Stimulated activated memory B cell treated with anti-CD40 and anti-IgM and Interleukin-4, amounts not matched to agents 10 μg/mL and 1 μg/mL and 100 μg/mL, for 72 hours (primary cell): ENCODE data around the gene SCIN.
A peak's percentile ranks its signal among the peaks of the same experiment; 100 is the strongest.

Experiments used
- ATAC-seq: fragments of 150-1000 bp; cut with Tn5 transposase; 2 replicates; pipeline ENCODE4 v1.10.0; 2021
- H3K27ac Mint-ChIP-seq: one replicate; pipeline ENCODE4 v1.8.0; 2022; ENCODE audit warnings: mild to moderate bottlenecking, mixed read lengths
- H3K27me3 Mint-ChIP-seq: one replicate; pipeline ENCODE4 v1.8.0; 2022; ENCODE audit warnings: mixed read lengths
- H3K36me3 Mint-ChIP-seq: one replicate; pipeline ENCODE4 v1.8.0; 2022; ENCODE audit warnings: mixed read lengths
- H3K4me1 Mint-ChIP-seq: one replicate; pipeline ENCODE4 v1.8.0; 2022; ENCODE audit warnings: mixed read lengths
- H3K4me3 Mint-ChIP-seq: one replicate; pipeline ENCODE4 v1.8.0; 2022; ENCODE audit warnings: mild to moderate bottlenecking, moderate library complexity, mixed read lengths
- H3K9me3 Mint-ChIP-seq: one replicate; pipeline ENCODE4 v1.8.0; 2022; ENCODE audit warnings: mixed read lengths

The SCIN gene

GRCh38 chr7:12583176-12583575, 12.7 kb downstream of the SCIN start:
- peaks cover 12% of the 10 kb centered on the region for H3K4me1 Mint-ChIP-seq
- no peaks in the 10 kb centered on the region for H3K9me3 Mint-ChIP-seq
- H3K36me3 Mint-ChIP-seq: no peaks in the 10 kb centered on the region
- no peak overlapping the region for H3K4me3 Mint-ChIP-seq
- no peak overlapping the region for H3K27ac Mint-ChIP-seq
- H3K27me3 Mint-ChIP-seq: no peaks in the 10 kb centered on the region
- no peak for ATAC-seq

DNA sequence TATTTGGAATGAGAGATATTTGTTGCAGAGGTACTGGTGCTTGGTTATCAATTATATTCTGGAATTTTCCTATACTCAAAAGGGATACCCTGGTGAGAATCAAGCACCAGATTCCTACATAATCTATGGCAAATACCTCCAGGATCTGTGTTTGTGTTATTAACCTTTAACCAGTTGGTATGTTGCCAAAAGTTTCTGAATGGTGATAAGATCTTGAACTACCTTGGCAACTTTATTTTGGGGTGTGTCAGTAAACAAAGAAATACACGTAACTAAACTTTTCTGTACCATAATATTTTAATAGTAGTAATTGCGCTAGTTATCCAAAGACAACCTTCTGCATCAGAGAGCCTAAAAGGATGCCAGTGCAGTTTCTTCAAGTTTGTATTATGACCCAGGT, 13.4 kb downstream of the SCIN start:
- ATAC-seq: no peak

DNA sequence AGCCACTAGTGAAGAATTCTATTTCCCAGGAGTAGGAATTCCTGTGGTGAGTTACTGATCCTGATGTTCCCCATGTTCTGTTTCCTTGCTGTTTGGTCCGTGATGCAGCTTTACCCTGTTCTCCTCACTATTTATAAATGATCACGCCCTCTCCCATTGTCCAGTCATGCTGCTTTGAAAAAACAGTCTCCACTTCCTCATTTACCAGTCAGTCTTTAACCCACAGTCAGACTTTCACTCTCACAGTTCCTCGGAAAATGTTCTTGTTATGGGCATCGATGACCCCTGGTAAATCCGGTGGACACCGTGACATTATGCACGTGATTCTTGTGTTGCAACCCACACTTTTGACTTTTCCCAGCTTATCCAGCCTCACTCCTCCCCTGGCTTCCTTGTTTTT, 14.4 kb downstream of the SCIN start:
- Mint-ChIP-seq H3K36me3 (no peaks in the 10 kb centered on the region), H3K9me3 (no peaks in the 10 kb centered on the region), H3K27ac (peak overlapping the region; percentile 75), H3K27me3 (no peaks in the 10 kb centered on the region), H3K4me3 (peak overlapping the region; percentile 34), H3K4me1 (peaks cover 12% of the 10 kb centered on the region)
- peak; percentile 89 for ATAC-seq

More for the DNA sequence above, 13.4 kb downstream of the SCIN start:
- Mint-ChIP-seq H3K4me3 (no peak overlapping the region), H3K27me3 (no peaks in the 10 kb centered on the region), H3K27ac (no peak overlapping the region), H3K4me1 (peaks cover 12% of the 10 kb centered on the region), H3K36me3 (no peaks in the 10 kb centered on the region), H3K9me3 (no peaks in the 10 kb centered on the region)

DNA sequence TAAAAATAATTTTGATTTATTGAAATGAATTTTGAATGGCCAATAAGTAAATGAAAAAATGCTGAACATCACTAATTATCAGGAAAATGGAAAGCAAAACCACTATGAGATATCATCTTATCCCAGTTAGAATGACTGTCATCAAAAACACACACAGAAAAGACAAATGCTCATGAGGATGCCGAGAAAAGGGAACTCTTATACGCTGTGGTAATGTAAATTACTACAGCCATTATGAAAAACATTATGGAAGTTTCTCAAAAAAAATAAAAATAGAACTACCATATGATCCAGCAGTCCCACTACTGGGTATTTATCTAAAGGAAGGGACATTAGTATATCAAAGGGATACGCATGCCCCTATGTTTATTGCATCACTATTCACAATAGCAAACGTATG, 15.8 kb downstream of the SCIN start:
- H3K4me3 Mint-ChIP-seq: no peak overlapping the region
- ATAC-seq: no peak
- H3K4me1 Mint-ChIP-seq: peaks cover 12% of the 10 kb centered on the region
- peak overlapping the region; percentile 75 for H3K27ac Mint-ChIP-seq
- no peaks in the 10 kb centered on the region for H3K27me3 Mint-ChIP-seq
- no peaks in the 10 kb centered on the region for H3K36me3 Mint-ChIP-seq
- no peaks in the 10 kb centered on the region for H3K9me3 Mint-ChIP-seq

DNA sequence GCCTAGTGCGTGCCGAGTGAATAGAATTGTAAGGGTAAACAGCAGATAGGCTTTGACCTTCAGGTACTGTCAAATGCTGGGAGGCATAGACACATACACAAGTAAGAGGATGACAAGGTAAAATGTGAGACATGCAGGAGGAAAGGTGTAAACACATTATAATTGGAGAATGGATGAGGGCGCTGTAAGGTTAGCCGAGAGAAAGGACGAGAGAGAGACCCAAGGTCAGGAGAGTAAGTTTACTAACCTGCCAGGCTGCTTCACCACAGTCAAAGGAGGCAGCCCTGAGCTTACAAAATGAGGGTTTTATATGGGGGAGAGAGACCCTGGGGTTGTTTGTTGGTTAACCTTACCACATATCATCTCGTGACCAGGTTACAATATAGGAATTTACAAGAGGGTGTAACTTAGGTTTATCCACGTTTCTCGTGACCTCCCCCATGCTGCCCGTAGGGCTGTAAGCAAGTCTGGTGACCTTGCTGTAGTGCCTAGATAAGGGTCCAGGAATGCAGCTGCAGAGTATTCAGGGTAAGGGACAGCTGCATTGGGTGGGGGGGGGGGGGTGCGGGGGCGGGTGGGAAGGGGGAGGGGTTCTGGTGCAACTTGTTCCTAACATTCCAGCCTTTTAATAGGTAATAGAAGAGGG, 17.9 kb downstream of the SCIN start:
- Mint-ChIP-seq H3K9me3 (no peaks in the 10 kb centered on the region), H3K27me3 (no peaks in the 10 kb centered on the region), H3K36me3 (no peaks in the 10 kb centered on the region), H3K4me1 (peaks cover 12% of the 10 kb centered on the region), H3K4me3 (no peak overlapping the region), H3K27ac (no peak overlapping the region)
- ATAC-seq: no peak

DNA sequence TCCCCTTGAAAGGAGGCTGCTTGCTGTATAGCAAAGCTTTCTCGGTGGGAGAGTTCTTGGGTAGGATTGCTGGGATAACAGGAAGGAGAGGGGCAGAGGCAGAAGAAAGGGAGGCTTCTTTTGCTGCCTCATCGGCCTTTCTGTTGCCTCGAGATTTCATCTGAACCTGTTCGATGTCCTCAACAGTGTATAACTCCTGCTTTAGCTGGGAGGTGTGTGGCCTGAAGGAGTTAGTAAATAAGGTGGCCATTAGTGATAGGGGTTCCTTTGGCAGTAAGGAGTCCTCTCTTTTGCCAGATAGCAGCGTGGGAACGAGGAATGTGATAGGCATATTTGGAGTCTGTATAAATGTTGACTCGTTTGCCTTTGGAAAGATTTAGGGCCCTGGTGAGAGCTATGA, 20.0 kb downstream of the SCIN start:
- Mint-ChIP-seq H3K4me1 (peaks cover 2% of the 10 kb centered on the region), H3K36me3 (no peaks in the 10 kb centered on the region), H3K9me3 (peaks cover 5% of the 10 kb centered on the region), H3K4me3 (no peak overlapping the region), H3K27ac (no peak overlapping the region), H3K27me3 (peaks cover 11% of the 10 kb centered on the region)
- ATAC-seq: no peak

- H3K4me1 Mint-ChIP-seq: no peaks in the 10 kb centered on the region
- no peak overlapping the region for H3K4me3 Mint-ChIP-seq
- no peaks in the 10 kb centered on the region for H3K36me3 Mint-ChIP-seq
- H3K9me3 Mint-ChIP-seq: peaks cover 5% of the 10 kb centered on the region
- H3K27ac Mint-ChIP-seq: no peak overlapping the region
- ATAC-seq: peak; percentile 27
- peaks cover 11% of the 10 kb centered on the region for H3K27me3 Mint-ChIP-seq
Measured at GRCh38 chr7:12594122-12594897, 23.8 kb downstream of the SCIN start.

DNA sequence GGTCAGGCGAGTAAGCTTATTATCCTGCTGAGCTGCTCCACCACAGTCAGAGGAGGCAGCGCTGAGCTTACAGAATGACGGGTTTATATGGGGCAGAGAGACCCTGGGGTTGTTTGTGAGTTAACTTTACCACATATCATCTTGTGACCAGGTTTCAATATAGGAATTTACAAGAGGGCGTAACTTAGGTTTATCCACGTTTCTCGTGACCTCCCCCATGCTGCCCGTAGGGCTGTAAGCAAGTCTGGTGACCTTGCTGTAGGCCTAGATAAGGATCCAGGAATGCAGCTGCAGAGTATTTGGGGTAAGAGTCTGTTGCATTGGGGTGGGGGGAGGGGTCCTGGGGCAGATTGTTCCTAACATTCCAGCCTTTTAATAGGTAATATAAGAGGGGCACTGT, 24.6 kb downstream of the SCIN start:
- peaks cover 11% of the 10 kb centered on the region for H3K27me3 Mint-ChIP-seq
- H3K27ac Mint-ChIP-seq: no peak overlapping the region
- H3K4me1 Mint-ChIP-seq: no peaks in the 10 kb centered on the region
- no peak overlapping the region for H3K4me3 Mint-ChIP-seq
- peaks cover 5% of the 10 kb centered on the region for H3K9me3 Mint-ChIP-seq
- no peaks in the 10 kb centered on the region for H3K36me3 Mint-ChIP-seq
- ATAC-seq: no peak

- ATAC-seq: no peak
Measured at GRCh38 chr7:12596225-12596790, 25.8 kb downstream of the SCIN start.

GRCh38 chr7:12601302-12601869, 30.9 kb downstream of the SCIN start:
- Mint-ChIP-seq H3K27me3 (no peaks in the 10 kb centered on the region), H3K36me3 (no peaks in the 10 kb centered on the region), H3K27ac (no peak overlapping the region), H3K4me3 (no peak overlapping the region), H3K4me1 (no peaks in the 10 kb centered on the region), H3K9me3 (peaks cover 11% of the 10 kb centered on the region)
- peak; percentile 75 for ATAC-seq

More at GRCh38 chr7:12596225-12596790, 25.8 kb downstream of the SCIN start:
- no peak overlapping the region for H3K4me3 Mint-ChIP-seq
- H3K4me1 Mint-ChIP-seq: no peaks in the 10 kb centered on the region
- H3K27ac Mint-ChIP-seq: no peak overlapping the region
- H3K27me3 Mint-ChIP-seq: peaks cover 11% of the 10 kb centered on the region
- no peaks in the 10 kb centered on the region for H3K36me3 Mint-ChIP-seq
- H3K9me3 Mint-ChIP-seq: peaks cover 5% of the 10 kb centered on the region

DNA sequence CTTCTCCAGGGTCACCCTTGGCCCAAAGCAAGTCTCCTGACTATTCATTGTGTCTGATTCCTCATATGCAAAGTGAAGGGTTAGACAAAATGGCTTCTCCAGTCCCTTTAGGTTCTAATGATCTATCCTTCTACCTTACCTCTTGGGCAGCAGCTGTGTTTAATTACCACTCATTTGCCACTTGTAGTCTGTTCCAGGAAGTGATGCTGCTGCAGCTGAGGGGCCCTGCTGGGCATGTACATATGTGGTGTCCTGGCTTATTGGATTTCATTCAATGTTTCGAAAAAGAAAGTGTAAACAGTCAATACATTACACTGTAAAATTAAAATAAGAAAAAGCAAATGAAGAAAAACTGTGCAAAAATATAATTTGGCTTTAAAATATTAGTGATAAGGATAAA, 36.6 kb downstream of the SCIN start:
- no peak for ATAC-seq
- no peaks in the 10 kb centered on the region for H3K36me3 Mint-ChIP-seq
- no peak overlapping the region for H3K27ac Mint-ChIP-seq
- H3K27me3 Mint-ChIP-seq: no peaks in the 10 kb centered on the region
- H3K4me1 Mint-ChIP-seq: no peaks in the 10 kb centered on the region
- peaks cover 6% of the 10 kb centered on the region for H3K9me3 Mint-ChIP-seq
- H3K4me3 Mint-ChIP-seq: no peak overlapping the region

DNA sequence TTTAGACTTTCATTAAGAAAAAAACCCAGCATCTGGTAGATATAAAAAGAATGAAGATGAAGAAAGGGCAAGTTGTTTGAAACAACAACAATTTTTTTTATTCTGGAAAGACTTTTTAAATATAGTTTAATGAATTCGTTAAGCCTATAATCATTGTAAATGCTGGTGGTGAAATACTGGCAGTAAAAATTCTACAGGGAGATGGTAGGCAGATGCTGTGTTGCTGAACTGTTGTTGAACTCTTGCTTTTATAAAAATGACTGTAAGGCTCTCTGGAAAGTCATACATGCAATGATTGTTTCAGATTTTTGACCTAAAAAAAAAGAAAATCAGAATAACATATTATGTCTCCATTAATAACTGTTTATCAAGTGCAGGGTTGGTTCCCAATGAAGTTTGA, 39.0 kb downstream of the SCIN start:
- no peak overlapping the region for H3K27ac Mint-ChIP-seq
- no peak for ATAC-seq
- no peak overlapping the region for H3K4me3 Mint-ChIP-seq
- H3K4me1 Mint-ChIP-seq: no peaks in the 10 kb centered on the region
- no peaks in the 10 kb centered on the region for H3K27me3 Mint-ChIP-seq
- H3K9me3 Mint-ChIP-seq: peaks cover under 1% of the 10 kb centered on the region
- no peaks in the 10 kb centered on the region for H3K36me3 Mint-ChIP-seq

DNA sequence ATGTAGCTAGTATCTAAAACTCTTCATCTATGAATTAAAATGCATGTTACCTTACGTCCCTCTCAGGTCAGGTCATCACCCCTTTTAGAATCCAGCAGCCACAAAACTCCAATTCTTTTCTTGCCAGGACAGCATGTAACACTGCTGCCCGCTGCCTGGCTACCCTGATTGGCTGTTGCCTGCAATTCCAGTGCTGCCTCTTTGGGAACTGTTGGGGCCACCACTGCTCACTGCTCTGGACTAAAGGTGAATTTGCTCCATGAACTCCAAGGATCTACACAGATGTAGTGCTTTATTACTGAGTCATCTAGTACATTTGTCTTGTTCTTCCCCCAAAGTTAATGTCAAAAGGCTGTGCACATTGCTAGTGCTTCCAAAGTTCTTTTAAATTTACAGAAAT, 40.4 kb downstream of the SCIN start:
- ATAC-seq: no peak
- Mint-ChIP-seq H3K27ac (no peak overlapping the region), H3K4me1 (no peaks in the 10 kb centered on the region), H3K9me3 (no peaks in the 10 kb centered on the region), H3K27me3 (no peaks in the 10 kb centered on the region), H3K36me3 (no peaks in the 10 kb centered on the region), H3K4me3 (no peak overlapping the region)

DNA sequence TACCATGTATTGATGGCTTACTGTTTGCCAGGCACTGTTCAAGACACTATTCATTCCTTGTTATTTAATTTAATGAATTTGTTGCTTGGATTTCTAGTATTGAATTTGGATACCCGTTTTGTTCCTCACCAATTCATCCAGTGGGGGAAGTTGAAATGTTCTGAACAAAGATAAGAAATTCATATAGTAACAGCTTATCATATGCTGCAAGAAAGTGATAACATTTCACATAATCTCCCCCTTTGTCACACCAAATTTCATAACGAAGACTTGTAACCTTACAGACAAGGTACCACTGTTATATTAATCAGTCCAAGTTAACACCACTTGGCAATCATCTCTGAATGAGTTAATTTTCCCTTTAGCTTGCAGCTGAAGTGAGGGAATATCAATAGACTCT, 42.1 kb downstream of the SCIN start:
- H3K27ac Mint-ChIP-seq: no peak overlapping the region
- H3K9me3 Mint-ChIP-seq: no peaks in the 10 kb centered on the region
- H3K4me3 Mint-ChIP-seq: no peak overlapping the region
- no peak for ATAC-seq
- H3K27me3 Mint-ChIP-seq: no peaks in the 10 kb centered on the region
- no peaks in the 10 kb centered on the region for H3K4me1 Mint-ChIP-seq
- H3K36me3 Mint-ChIP-seq: no peaks in the 10 kb centered on the region

GRCh38 chr7:12619461-12620069, 49.0 kb downstream of the SCIN start:
- H3K4me3 Mint-ChIP-seq: no peak overlapping the region
- H3K4me1 Mint-ChIP-seq: no peaks in the 10 kb centered on the region
- H3K36me3 Mint-ChIP-seq: no peaks in the 10 kb centered on the region
- no peaks in the 10 kb centered on the region for H3K9me3 Mint-ChIP-seq
- no peak for ATAC-seq
- H3K27ac Mint-ChIP-seq: no peak overlapping the region
- H3K27me3 Mint-ChIP-seq: no peaks in the 10 kb centered on the region
